Ascending aorta (tissue), 2 donors: ENCODE results near the gene DYNC1I2. TPM values are rescaled to one million over a fixed set of nuclear protein-coding genes. Genes with fewer than 3 reads are reported as not detected.

Experiments
- DNase-seq, 2 donors: peaks; one replicate each; pipeline ENCODE4 v3.0.0-alpha.2; 2019; ENCODE audit warnings: low spot score in 2 of 2
- H3K27ac ChIP-seq, 2 donors: fragments of 200-600 bp; sonication (generic); one replicate each; pipeline ENCODE4 v1.5.1; 2016 to 2017; ENCODE audit warnings: mild to moderate bottlenecking in 1 of 2
- H3K27me3 ChIP-seq: fragments of 200-600 bp; sonication (generic); one replicate; pipeline ENCODE4 v1.5.1; 2017
- H3K36me3 ChIP-seq, 2 donors: fragments of 200-600 bp; sonication (generic); one replicate each; pipeline ENCODE4 v1.5.1; 2016
- H3K4me1 ChIP-seq, 2 donors: fragments of 200-600 bp; sonication (generic); one replicate each; pipeline ENCODE4 v1.5.1; 2016 to 2017; ENCODE audit warnings: mild to moderate bottlenecking in 1 of 2
- H3K4me3 ChIP-seq, 2 donors: fragments of 200-600 bp; sonication (generic); one replicate each; pipeline ENCODE4 v1.5.1; 2016 to 2017; ENCODE audit warnings: mild to moderate bottlenecking in 1 of 2
- H3K9me3 ChIP-seq, 2 donors: fragments of 200-600 bp; sonication (generic); one replicate each; pipeline ENCODE4 v1.5.1; 2016
- intact Hi-C: fragments of 100-400 bp; cut with DNase I; formaldehyde crosslinking; loops from one replicate; pipeline ENCODE4 v1.15.1; 2023
- total RNA-seq: library from RNA; depleted of rRNA; stranded (reverse); fragments of >200 nt; gene quantifications from one replicate; pipeline ENCODE4 v1.1.0, GENCODE V29; 2016
- TF ChIP-seq, protein P1 (sequence below), 3 experiments: fragments of 200-600 bp in 2 of 3; fragments of 450-650 bp in 1 of 3; sonication (generic) in 2 of 3; IDR thresholded peaks; one replicate each; pipeline ENCODE4 v1.5.1; 2016 to 2019; ENCODE audit warnings: antibody characterized with exemption in 3 of 3, mild to moderate bottlenecking in 1 of 3, moderate library complexity in 1 of 3

The DYNC1I2 gene
- total RNA-seq, 1 donor from 2014 or later = 81.0 TPM

- Histone ChIP-seq H3K4me1 (no peaks in the 10 kb centered on the region), H3K27me3 (no peaks in the 10 kb centered on the region), H3K27ac (no peak overlapping the region), H3K9me3 (no peaks in the 10 kb centered on the region), H3K4me3 (no peak overlapping the region), H3K36me3 (peaks cover 57 to 77% of the 10 kb centered on the region in 2 donors)
- intact Hi-C loops = no loop called here
- DNase-seq = no peak
- TF ChIP-seq, protein P1, sequence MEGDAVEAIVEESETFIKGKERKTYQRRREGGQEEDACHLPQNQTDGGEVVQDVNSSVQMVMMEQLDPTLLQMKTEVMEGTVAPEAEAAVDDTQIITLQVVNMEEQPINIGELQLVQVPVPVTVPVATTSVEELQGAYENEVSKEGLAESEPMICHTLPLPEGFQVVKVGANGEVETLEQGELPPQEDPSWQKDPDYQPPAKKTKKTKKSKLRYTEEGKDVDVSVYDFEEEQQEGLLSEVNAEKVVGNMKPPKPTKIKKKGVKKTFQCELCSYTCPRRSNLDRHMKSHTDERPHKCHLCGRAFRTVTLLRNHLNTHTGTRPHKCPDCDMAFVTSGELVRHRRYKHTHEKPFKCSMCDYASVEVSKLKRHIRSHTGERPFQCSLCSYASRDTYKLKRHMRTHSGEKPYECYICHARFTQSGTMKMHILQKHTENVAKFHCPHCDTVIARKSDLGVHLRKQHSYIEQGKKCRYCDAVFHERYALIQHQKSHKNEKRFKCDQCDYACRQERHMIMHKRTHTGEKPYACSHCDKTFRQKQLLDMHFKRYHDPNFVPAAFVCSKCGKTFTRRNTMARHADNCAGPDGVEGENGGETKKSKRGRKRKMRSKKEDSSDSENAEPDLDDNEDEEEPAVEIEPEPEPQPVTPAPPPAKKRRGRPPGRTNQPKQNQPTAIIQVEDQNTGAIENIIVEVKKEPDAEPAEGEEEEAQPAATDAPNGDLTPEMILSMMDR (IDR thresholded peaks at IDR 0.05) = no peak
These were observed 42.7 kb downstream of the DYNC1I2 start for GRCh38 chr2:171729952-171730317.

GRCh38 chr2:171735991-171736710 lies 48.9 kb downstream of the DYNC1I2 start:
- Histone ChIP-seq H3K4me1 (no peaks in the 10 kb centered on the region), H3K9me3 (no peaks in the 10 kb centered on the region), H3K27ac (no peak overlapping the region), H3K4me3 (no peak overlapping the region), H3K27me3 (no peaks in the 10 kb centered on the region), H3K36me3 (peaks cover 30 to 70% of the 10 kb centered on the region in 2 donors)
- no peak for DNase-seq
- intact Hi-C loops = no loop called here
- TF ChIP-seq, protein P1 (IDR thresholded peaks at IDR 0.05) = no peak

DNA sequence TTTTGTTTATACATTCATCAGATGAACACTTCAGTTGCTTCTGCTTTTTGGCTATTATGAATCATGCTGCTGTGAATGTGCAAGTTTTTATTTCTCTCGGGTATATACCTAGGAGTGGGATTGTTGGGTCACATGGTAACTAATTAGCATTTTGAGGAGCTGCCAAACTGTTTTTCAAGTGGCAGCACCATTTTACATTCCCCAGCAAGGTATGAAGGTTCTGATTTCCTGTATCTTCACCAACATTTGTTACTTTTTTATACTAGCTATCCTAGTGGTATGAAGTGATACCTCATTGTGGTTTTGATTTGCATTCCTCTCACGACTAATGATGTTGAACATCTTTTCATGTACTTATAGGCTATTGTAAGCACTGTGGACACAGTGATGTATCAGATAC lies 53.9 kb downstream of the DYNC1I2 start:
- intact Hi-C loops = no loop called here
- peaks cover 32 to 66% of the 10 kb centered on the region in 2 donors for H3K36me3 ChIP-seq
- DNase-seq = no peak

DNA sequence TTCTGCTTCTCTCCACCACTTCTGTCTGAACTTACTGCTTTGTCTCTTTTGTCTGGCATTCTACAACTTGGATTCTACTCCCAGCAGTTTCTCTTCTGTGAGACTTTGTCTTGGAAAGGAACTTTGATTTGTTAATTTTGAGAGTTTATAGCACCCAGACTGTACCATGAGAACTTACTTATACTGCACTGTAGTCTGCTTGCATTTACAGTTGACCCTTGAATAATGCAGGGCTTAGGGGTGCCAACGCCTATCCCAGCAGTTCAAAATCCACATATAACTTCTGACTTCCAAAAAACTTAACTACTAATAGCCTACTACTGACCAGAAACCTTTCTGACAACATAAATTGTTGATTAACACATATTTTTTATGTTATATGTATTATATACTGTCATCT lies 55.5 kb downstream of the DYNC1I2 start:
- TF ChIP-seq, protein P1 (IDR thresholded peaks at IDR 0.05) = no peak
- Histone ChIP-seq H3K27me3 (no peaks in the 10 kb centered on the region), H3K27ac (no peak overlapping the region), H3K4me3 (no peak overlapping the region), H3K36me3 (peaks cover 39 to 66% of the 10 kb centered on the region in 2 donors), H3K9me3 (no peaks in the 10 kb centered on the region), H3K4me1 (no peaks in the 10 kb centered on the region)
- no peak for DNase-seq
- intact Hi-C loops = no loop called here

More for the DNA sequence above, 53.9 kb downstream of the DYNC1I2 start:
- no peaks in the 10 kb centered on the region for H3K4me1 ChIP-seq
- TF ChIP-seq, protein P1 (IDR thresholded peaks at IDR 0.05) = no peak
- no peak overlapping the region for H3K27ac ChIP-seq
- no peak overlapping the region for H3K4me3 ChIP-seq
- no peaks in the 10 kb centered on the region for H3K27me3 ChIP-seq
- no peaks in the 10 kb centered on the region for H3K9me3 ChIP-seq

- Histone ChIP-seq H3K9me3 (no peaks in the 10 kb centered on the region), H3K4me1 (no peaks in the 10 kb centered on the region), H3K36me3 (peaks cover 51 to 71% of the 10 kb centered on the region in 2 donors), H3K27me3 (no peaks in the 10 kb centered on the region), H3K27ac (no peak overlapping the region), H3K4me3 (no peak overlapping the region)
- no peak for DNase-seq
- TF ChIP-seq, protein P1 (IDR thresholded peaks at IDR 0.05) = no peak
- intact Hi-C loops = no loop called here
These were observed 57.9 kb downstream of the DYNC1I2 start for GRCh38 chr2:171745141-171745540.
